Parathyroid adenoma (tissue), 2 donors: Measurements from ENCODE around the gene SV2B.

Experiments used
- H2AFZ ChIP-seq: fragments of 300-600 bp; sonication (generic); one replicate; pipeline ENCODE4 v1.7.0; 2017; ENCODE audit warnings: antibody characterized with exemption, mild to moderate bottlenecking
- H3K27ac ChIP-seq: fragments of 300-600 bp; sonication (generic); one replicate; pipeline ENCODE4 v1.7.0; 2017
- H3K27me3 ChIP-seq: fragments of 300-600 bp; sonication (generic); one replicate; pipeline ENCODE4 v1.7.0; 2017; ENCODE audit warnings: low read length; ENCODE audit not compliant: control insufficient read depth, insufficient read depth
- H3K36me3 ChIP-seq: fragments of 300-600 bp; sonication (generic); one replicate; pipeline ENCODE4 v1.7.0; 2017; ENCODE audit warnings: low read length; ENCODE audit not compliant: control insufficient read depth, insufficient read depth
- H3K4me1 ChIP-seq: fragments of 300-600 bp; sonication (generic); one replicate; pipeline ENCODE4 v1.7.0; 2017; ENCODE audit warnings: control low read depth
- H3K4me2 ChIP-seq: fragments of 300-600 bp; sonication (generic); one replicate; pipeline ENCODE4 v1.7.0; 2017; ENCODE audit warnings: low read length
- H3K4me3 ChIP-seq: fragments of 300-600 bp; sonication (generic); one replicate; pipeline ENCODE4 v1.7.0; 2017; ENCODE audit warnings: low read depth, low read length
- H3K79me2 ChIP-seq: fragments of 300-600 bp; sonication (generic); one replicate; pipeline ENCODE4 v1.7.0; 2017; ENCODE audit warnings: control low read depth
- H3K9ac ChIP-seq: fragments of 300-600 bp; sonication (generic); one replicate; pipeline ENCODE4 v1.7.0; 2017; ENCODE audit warnings: mild to moderate bottlenecking
- H3K9me3 ChIP-seq: fragments of 300-600 bp; sonication (generic); one replicate; pipeline ENCODE4 v1.7.0; 2017; ENCODE audit warnings: low read length; ENCODE audit not compliant: control insufficient read depth
- TF ChIP-seq, protein P1 (sequence below): fragments of 300-600 bp; sonication (generic); IDR thresholded peaks from one replicate; pipeline ENCODE4 v1.7.0; 2017; ENCODE audit warnings: antibody characterized with exemption, mild to moderate bottlenecking
- donor health status: primary hyperparathyroidism.

Gene SV2B

DNA sequence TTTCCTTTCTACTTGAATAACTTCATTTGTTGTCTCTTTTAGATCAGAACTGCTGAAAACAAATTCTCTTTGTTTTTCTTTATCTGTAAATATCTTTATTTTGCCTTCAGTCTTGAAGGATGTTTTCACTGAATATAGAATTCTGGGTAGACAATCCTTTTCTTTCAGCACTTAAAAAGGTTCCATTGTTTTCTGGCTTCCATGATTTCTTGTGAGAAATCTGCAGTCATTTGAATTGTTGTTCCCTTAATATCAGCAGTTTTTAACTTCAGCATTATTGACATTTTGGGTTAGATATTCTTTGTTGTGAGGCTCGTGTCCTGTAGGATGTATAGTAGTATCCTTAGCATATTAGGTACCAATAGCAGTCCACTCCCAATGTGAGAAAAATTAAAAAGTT, 65.8 kb downstream of the SV2B start:
- no peak overlapping the region for H3K4me3 ChIP-seq
- H3K4me1 ChIP-seq: no peaks in the 10 kb centered on the region
- H3K9me3 ChIP-seq: no peaks in the 10 kb centered on the region
- no peak overlapping the region for H2AFZ ChIP-seq
- TF ChIP-seq, protein P1, sequence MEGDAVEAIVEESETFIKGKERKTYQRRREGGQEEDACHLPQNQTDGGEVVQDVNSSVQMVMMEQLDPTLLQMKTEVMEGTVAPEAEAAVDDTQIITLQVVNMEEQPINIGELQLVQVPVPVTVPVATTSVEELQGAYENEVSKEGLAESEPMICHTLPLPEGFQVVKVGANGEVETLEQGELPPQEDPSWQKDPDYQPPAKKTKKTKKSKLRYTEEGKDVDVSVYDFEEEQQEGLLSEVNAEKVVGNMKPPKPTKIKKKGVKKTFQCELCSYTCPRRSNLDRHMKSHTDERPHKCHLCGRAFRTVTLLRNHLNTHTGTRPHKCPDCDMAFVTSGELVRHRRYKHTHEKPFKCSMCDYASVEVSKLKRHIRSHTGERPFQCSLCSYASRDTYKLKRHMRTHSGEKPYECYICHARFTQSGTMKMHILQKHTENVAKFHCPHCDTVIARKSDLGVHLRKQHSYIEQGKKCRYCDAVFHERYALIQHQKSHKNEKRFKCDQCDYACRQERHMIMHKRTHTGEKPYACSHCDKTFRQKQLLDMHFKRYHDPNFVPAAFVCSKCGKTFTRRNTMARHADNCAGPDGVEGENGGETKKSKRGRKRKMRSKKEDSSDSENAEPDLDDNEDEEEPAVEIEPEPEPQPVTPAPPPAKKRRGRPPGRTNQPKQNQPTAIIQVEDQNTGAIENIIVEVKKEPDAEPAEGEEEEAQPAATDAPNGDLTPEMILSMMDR: no peak
- H3K9ac ChIP-seq: no peak overlapping the region
- no peak overlapping the region for H3K27ac ChIP-seq
- no peaks in the 10 kb centered on the region for H3K27me3 ChIP-seq
- no peaks in the 10 kb centered on the region for H3K36me3 ChIP-seq
- no peak overlapping the region for H3K4me2 ChIP-seq
- no peaks in the 10 kb centered on the region for H3K79me2 ChIP-seq

DNA sequence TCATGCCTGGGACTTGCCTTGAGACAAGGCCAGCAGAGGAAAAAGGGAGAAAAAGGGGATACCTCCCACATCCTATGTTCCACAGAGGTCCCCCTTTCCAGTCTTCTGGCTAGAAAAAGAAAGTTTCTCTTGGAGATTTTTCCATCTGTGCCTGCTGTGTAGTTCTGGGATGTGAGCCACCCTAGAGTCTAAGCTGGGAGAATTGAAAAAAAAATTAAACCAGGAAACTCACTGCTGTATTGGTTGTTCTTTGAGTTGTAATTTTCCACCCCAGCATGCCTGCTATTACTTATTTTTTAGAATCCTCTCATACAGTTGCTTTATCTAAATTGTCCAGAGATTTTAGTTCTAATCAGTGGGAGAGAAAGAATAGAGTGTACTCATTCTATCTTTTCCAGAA, 68.4 kb downstream of the SV2B start:
- Histone ChIP-seq H3K27me3 (no peaks in the 10 kb centered on the region), H3K4me2 (no peak overlapping the region), H3K4me1 (no peaks in the 10 kb centered on the region), H3K9ac (no peak overlapping the region), H3K36me3 (no peaks in the 10 kb centered on the region), H3K9me3 (no peaks in the 10 kb centered on the region), H3K79me2 (no peaks in the 10 kb centered on the region), H3K27ac (no peak overlapping the region), H2AFZ (no peak overlapping the region), H3K4me3 (no peak overlapping the region)
- TF ChIP-seq, protein P1: no peak

DNA sequence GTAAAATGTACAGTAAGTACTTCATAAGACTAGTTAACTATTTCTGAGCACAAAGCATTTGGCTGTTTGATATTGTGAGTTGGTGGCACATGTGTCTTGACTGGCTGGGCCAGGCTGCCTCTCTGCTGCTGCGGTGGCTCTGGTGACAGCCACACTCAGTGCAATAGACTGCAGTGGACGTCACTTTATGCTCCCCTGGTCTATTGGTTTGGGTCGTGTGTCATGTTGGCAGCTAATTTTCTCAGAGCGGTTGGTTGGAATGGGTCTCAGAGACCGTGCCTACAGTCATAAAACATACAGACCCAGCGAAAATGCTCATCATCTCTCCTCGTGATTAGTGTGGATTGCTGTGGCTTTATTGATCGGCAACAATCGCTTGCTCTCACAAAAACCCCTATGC, 71.3 kb downstream of the SV2B start:
- Histone ChIP-seq H3K9ac (no peak overlapping the region), H2AFZ (no peak overlapping the region), H3K79me2 (no peaks in the 10 kb centered on the region), H3K27ac (no peak overlapping the region), H3K9me3 (no peaks in the 10 kb centered on the region), H3K4me3 (no peak overlapping the region), H3K4me1 (no peaks in the 10 kb centered on the region), H3K4me2 (no peak overlapping the region), H3K27me3 (no peaks in the 10 kb centered on the region), H3K36me3 (no peaks in the 10 kb centered on the region)
- TF ChIP-seq, protein P1: no peak

DNA sequence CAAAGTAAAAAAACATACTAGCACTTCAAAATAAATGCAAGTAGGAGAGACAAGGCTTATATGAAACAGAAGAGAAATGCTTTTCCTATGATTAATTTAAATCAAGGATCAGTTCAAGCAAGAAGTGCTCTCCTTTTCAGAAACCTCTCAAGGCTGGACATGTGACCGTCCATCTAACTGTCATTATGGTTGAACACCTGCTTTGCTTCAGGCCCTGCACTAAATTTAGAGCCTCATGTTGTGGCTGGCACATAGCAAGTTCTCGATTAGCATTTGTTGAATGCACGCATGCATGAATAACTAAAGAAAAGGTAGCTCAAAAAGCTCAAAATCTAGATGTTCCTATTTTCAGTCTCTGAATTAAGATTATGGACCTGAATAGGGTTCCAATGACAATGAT, 82.0 kb downstream of the SV2B start:
- no peaks in the 10 kb centered on the region for H3K36me3 ChIP-seq
- H2AFZ ChIP-seq: no peak overlapping the region
- TF ChIP-seq, protein P1: no peak
- H3K27me3 ChIP-seq: no peaks in the 10 kb centered on the region
- no peak overlapping the region for H3K4me2 ChIP-seq
- H3K27ac ChIP-seq: no peak overlapping the region
- no peak overlapping the region for H3K9ac ChIP-seq
- H3K9me3 ChIP-seq: no peaks in the 10 kb centered on the region
- no peaks in the 10 kb centered on the region for H3K79me2 ChIP-seq
- H3K4me3 ChIP-seq: no peak overlapping the region
- H3K4me1 ChIP-seq: no peaks in the 10 kb centered on the region

DNA sequence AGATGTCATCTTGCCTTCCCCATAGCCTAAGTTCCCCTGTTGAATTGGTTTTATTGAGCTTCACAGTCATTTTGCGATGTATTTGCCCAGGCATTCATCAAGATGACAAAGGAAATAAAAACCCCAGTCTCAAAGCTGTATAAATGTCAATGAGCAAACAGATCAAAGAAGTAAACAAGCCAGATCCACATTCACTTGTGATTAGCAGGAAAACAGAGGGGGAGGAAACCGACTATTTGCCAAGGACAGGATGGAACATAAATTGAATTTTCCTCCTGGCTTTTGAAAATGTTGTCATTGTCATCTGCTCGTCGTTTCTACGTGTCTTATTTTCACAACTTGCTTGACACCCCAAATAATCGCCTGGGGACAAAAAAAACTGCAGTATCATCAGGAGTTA, 83.5 kb downstream of the SV2B start:
- no peak overlapping the region for H3K27ac ChIP-seq
- no peak overlapping the region for H3K9ac ChIP-seq
- no peak overlapping the region for H3K4me2 ChIP-seq
- TF ChIP-seq, protein P1: no peak
- H3K4me3 ChIP-seq: no peak overlapping the region
- H3K4me1 ChIP-seq: no peaks in the 10 kb centered on the region
- H3K27me3 ChIP-seq: no peaks in the 10 kb centered on the region
- H3K9me3 ChIP-seq: no peaks in the 10 kb centered on the region
- H3K79me2 ChIP-seq: no peaks in the 10 kb centered on the region
- no peak overlapping the region for H2AFZ ChIP-seq
- no peaks in the 10 kb centered on the region for H3K36me3 ChIP-seq
